Measurements from ENCODE around the gene MRC1. TPM values are rescaled to one million over a fixed set of nuclear protein-coding genes. Genes with fewer than 3 reads are reported as not detected.

The MRC1 gene
- total and polyA plus RNA-seq, 2 donors (not counting 1 experiment from before 2014, with no cell fraction given), result 0.12 TPM; not detected in 1

DNA sequence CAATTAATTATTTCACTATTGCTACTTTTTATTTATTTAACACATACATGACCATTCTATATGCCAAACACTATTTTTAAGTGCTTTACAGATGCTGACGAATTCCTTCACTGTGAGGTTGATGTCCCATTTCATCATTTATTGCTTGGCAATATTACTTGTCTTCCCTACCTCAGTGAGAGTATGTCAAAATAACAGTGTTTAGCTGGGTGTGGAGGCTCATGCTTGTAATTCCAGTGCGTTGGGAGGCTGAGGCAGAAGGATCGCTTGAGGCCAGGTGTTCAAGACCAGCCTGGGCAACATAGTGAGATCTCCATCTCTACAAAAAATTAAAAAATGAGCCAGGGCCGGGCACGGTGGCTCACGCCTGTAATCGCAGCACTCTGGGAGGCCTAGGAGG lies 19.8 kb upstream of the MRC1 start:
- no peak for TF ChIP-seq EZH2 (IDR thresholded peaks at IDR 0.05; ENCODE audit: borderline replicate concordance, insufficient read depth, low read depth, low read length, poor library complexity, severe bottlenecking)
- TF ChIP-seq, protein P1, sequence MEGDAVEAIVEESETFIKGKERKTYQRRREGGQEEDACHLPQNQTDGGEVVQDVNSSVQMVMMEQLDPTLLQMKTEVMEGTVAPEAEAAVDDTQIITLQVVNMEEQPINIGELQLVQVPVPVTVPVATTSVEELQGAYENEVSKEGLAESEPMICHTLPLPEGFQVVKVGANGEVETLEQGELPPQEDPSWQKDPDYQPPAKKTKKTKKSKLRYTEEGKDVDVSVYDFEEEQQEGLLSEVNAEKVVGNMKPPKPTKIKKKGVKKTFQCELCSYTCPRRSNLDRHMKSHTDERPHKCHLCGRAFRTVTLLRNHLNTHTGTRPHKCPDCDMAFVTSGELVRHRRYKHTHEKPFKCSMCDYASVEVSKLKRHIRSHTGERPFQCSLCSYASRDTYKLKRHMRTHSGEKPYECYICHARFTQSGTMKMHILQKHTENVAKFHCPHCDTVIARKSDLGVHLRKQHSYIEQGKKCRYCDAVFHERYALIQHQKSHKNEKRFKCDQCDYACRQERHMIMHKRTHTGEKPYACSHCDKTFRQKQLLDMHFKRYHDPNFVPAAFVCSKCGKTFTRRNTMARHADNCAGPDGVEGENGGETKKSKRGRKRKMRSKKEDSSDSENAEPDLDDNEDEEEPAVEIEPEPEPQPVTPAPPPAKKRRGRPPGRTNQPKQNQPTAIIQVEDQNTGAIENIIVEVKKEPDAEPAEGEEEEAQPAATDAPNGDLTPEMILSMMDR (IDR thresholded peaks at IDR 0.05), result no peak
- DNase-seq, result no peak
- Histone ChIP-seq H3K9me3 (ENCODE audit: control extremely low read depth in 1 of 3, control insufficient read depth in 2 of 3, insufficient read depth in 1 of 3, low read length in 2 of 3) (no peaks in the 10 kb centered on the region), H4K20me1 (ENCODE audit: control insufficient read depth, insufficient read depth, low read length, poor library complexity, severe bottlenecking) (no peaks in the 10 kb centered on the region), H3K36me3 (replicated peaks in 1 of 2; ENCODE audit: control extremely low read depth in 1 of 2, control insufficient read depth in 1 of 2, extremely low read depth in 1 of 2, insufficient read depth in 2 of 2, low read length in 1 of 2) (no peaks in the 10 kb centered on the region), H3K4me2 (replicated peaks; ENCODE audit: low read depth, low read length, poor library complexity, severe bottlenecking) (no peak overlapping the region), H3K27ac (ENCODE audit: low read length in 2 of 2) (no peak overlapping the region), H2AFZ (ENCODE audit: insufficient read depth, low read depth, low read length, poor library complexity, severe bottlenecking) (no peak overlapping the region), H3K79me2 (ENCODE audit: control insufficient read depth, insufficient read depth, low read length) (no peaks in the 10 kb centered on the region), H3K4me3 (ENCODE audit: control extremely low read depth in 1 of 5, extremely low read depth in 1 of 5, insufficient read depth in 1 of 5, low read depth in 2 of 5, low read length in 4 of 5) (no peak overlapping the region), H3K27me3 (replicated peaks in 1 of 4; ENCODE audit: control extremely low read depth in 1 of 4, control insufficient read depth in 3 of 4, insufficient read depth in 4 of 4, low read length in 3 of 4) (no peaks in the 10 kb centered on the region), H3K9ac (ENCODE audit: low read length) (no peak overlapping the region), H3K4me1 (ENCODE audit: control insufficient read depth in 2 of 2, insufficient read depth in 2 of 2, low read length in 2 of 2) (no peaks in the 10 kb centered on the region)
- CTCF ChIA-PET, result no interaction called here
- Mint-ChIP-seq H3K4me3 (no peak overlapping the region), H3K4me1 (no peaks in the 10 kb centered on the region), H3K27ac (no peak overlapping the region), H3K27me3 (no peaks in the 10 kb centered on the region), H3K9me3 (ENCODE audit: insufficient read depth) (no peaks in the 10 kb centered on the region)
- intact Hi-C loops (cut with micrococcal nuclease), result no loop called here
- ATAC-seq (ENCODE audit: low read depth), result no peak
- POLR2A ChIA-PET, result no interaction called here
- WGBS (ENCODE audit: insufficient coverage), result 100% methylated on average over 6 of the region's 7 CpGs

DNA sequence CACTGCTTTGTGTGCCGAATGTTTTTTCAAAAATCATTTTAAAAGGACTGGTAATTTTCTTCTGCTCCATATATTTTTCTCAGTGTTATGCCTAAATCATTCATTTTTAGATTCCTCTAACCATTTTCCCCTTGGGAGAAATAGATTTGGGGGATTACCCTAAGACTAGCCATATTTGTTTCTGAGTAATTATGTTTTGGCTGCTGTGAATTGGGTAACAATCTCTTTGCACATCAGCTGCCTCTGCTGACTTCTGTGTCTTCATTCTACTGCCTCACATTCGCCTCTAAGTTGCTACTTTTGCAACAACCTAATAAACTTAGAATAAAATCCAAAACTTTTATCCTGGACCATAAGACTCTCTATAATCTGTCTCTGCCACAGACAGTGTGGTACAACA lies 18.5 kb upstream of the MRC1 start:
- Mint-ChIP-seq H3K4me3 (no peak overlapping the region), H3K4me1 (no peaks in the 10 kb centered on the region), H3K9me3 (ENCODE audit: insufficient read depth) (no peaks in the 10 kb centered on the region), H3K27me3 (no peaks in the 10 kb centered on the region), H3K27ac (no peak overlapping the region)
- ATAC-seq (ENCODE audit: low read depth), result no peak
- Histone ChIP-seq H4K20me1 (ENCODE audit: control insufficient read depth, insufficient read depth, low read length, poor library complexity, severe bottlenecking) (no peaks in the 10 kb centered on the region), H3K4me3 (ENCODE audit: control extremely low read depth in 1 of 5, extremely low read depth in 1 of 5, insufficient read depth in 1 of 5, low read depth in 2 of 5, low read length in 4 of 5) (no peak overlapping the region), H3K79me2 (ENCODE audit: control insufficient read depth, insufficient read depth, low read length) (no peaks in the 10 kb centered on the region), H2AFZ (ENCODE audit: insufficient read depth, low read depth, low read length, poor library complexity, severe bottlenecking) (no peak overlapping the region), H3K4me2 (replicated peaks; ENCODE audit: low read depth, low read length, poor library complexity, severe bottlenecking) (no peak overlapping the region), H3K36me3 (replicated peaks in 1 of 2; ENCODE audit: control extremely low read depth in 1 of 2, control insufficient read depth in 1 of 2, extremely low read depth in 1 of 2, insufficient read depth in 2 of 2, low read length in 1 of 2) (no peaks in the 10 kb centered on the region), H3K27ac (ENCODE audit: low read length in 2 of 2) (no peak overlapping the region), H3K27me3 (replicated peaks in 1 of 4; ENCODE audit: control extremely low read depth in 1 of 4, control insufficient read depth in 3 of 4, insufficient read depth in 4 of 4, low read length in 3 of 4) (no peaks in the 10 kb centered on the region), H3K9ac (ENCODE audit: low read length) (no peak overlapping the region), H3K9me3 (ENCODE audit: control extremely low read depth in 1 of 3, control insufficient read depth in 2 of 3, insufficient read depth in 1 of 3, low read length in 2 of 3) (no peaks in the 10 kb centered on the region), H3K4me1 (ENCODE audit: control insufficient read depth in 2 of 2, insufficient read depth in 2 of 2, low read length in 2 of 2) (no peaks in the 10 kb centered on the region)
- intact Hi-C loops (cut with micrococcal nuclease), result no loop called here
- 80% methylated on average over 1 of the region's 2 CpGs for WGBS (ENCODE audit: insufficient coverage)
- no peak for DNase-seq
- ChIA-PET POLR2A (no interaction called here), CTCF (no interaction called here)
- TF ChIP-seq EZH2 (IDR thresholded peaks at IDR 0.05; ENCODE audit: borderline replicate concordance, insufficient read depth, low read depth, low read length, poor library complexity, severe bottlenecking), result no peak
- TF ChIP-seq, protein P1 (IDR thresholded peaks at IDR 0.05), result no peak

Data from B cell (primary cell).